OCI-M2 (cell line): ENCODE measurements around the gene M6PR.
"Not testable (repeated sequence)": the region's sequence is repeated elsewhere in the genome, so short reads cannot be mapped to it uniquely, and the experiment has no call there.

ENCODE experiments used
- DNase-seq: peaks from one replicate; lab custom pipeline; 2025; ENCODE audit not compliant: unreplicated experiment; lab: John Stamatoyannopoulos, UW

Gene M6PR

DNA sequence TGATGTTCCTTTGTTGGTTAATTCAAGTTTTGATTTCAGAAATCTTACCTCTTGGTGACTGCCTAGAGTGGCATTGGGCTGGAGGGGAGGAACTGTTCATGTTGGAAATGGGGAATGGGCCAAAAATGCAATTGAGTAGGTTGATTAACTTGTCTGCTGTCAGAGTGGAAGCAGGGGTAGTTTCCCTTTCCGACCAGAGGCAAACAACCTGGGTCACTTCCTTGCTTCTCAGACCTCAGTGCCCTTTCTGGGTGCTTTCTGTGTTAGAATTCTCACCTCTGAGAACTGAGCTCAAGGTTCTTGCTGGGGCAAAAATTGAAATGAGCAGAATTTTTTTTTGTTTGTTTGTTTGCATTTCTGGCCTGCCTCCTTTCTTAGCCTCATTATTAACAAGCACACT, 2.3 kb upstream of the M6PR start:
- no peak for DNase-seq

DNA sequence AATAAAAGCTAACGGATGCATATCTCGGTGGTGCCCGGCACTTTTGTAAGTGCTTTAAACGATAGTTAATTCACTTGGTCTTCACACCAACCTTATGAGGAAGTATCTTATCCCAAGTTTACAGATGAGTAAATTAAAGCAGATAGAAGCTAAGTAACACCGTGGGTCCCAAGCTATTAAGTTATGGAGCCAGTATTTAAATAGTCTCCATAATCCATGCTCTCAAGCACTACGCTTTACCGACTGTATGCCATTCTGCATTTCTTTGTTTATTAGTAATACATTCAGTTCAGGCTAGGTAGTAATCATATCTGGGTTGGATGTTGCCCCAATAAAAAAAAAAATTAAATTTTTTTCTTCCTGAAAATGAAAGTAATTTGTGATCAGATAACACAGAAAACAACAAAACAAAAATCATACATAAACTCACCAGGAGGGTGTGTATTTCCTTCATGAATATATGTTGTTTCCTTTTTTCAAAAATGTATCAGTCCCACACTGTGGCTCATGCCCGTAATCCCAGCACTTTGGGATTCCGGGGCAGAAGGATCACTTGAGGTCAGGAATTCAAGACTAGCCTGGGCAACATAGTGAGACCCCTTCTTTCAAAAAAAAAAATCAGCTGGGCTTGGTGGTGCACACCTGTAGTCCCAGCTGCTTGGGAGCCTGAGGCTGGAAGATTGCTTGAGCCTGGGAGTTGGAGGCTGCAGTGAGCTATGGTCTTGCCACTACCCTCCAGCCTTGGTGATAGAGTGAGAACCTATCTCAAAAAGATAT, 1.4 kb upstream of the M6PR start:
- no peak for DNase-seq

DNA sequence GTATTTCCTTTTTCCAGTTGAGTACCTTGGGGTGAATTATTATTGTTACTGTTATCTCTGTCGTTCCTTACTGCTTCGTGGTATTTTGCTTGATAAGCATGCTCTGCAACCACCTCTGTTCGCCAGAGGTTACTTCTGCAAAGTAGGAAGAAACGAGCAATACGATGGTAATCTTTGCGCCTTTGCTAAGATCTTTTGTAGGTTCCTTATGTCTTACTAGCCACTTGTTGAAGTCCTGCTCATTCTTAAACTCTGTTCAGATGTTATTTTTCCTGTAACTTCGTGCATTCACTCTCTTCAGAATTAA, 729 bp upstream of the M6PR start:
- no peak for DNase-seq

DNA sequence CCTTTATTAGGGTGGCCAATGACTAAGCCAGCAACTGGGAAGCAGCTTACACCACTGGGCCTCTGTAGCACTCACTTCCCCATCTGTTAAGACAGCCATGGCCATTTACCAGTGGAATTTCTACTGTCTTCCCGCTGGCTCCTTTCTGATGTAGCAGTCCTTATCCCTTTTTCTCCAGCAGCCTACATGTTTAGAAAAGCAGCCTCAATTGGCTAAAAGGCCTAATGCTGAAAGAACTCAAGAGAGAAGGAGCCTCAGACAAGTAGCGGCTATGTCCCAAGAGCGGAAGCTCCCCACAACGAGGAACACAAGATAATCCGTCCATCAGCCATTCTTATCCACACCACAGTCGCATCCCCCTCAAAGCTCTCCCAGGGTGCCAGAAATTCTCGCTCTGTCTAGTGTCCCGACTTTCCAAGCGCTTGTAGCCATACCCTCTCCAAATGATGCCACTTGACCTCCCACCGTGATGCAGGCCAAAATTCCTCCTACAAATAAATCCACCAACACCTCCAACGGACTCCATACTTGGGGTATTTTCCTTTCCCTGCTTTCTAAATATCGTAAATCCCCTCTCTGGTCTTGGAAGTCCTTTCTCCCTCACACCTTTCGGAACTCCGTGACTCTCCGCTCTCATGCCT, 624 bp downstream of the M6PR start:
- peak; percentile 41 for DNase-seq

DNA sequence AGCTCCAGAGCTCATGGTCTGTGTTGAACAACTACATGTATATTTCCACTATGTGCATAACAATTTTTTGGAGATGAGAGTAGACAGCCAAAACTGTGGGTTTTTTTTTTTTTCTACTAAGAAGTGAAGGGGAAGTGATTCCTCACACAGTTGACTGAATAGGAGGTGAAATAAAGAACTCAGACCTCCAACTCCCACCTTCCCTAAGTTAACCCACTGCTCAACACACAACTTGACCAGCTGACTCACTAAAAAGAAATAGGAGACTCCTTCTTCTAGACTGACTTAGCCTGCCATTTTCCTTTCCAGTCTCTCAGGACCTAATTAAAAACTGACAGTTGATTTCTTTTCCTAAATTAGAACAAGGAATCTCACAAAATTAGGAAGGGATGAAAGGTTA, 1.7 kb downstream of the M6PR start:
- no peak for DNase-seq

DNA sequence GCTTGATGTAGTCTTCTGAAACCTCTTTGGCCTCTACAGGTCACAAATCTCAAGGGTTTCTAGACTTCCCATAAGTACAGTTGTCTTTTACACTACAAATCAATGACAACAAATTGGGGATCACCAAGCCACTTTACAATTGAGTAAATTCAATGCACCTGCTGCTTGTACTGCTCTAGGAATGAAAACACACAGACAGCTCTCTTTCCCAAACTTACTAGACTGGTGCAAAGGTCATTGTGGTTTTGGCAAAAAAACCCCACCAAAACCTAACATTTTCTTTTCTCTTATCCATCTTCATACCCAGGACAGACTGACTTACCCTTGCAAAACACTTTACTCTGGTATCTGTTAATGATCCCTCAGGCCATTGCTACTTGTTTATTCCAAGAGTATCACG, 2.7 kb downstream of the M6PR start:
- DNase-seq: no peak

DNA sequence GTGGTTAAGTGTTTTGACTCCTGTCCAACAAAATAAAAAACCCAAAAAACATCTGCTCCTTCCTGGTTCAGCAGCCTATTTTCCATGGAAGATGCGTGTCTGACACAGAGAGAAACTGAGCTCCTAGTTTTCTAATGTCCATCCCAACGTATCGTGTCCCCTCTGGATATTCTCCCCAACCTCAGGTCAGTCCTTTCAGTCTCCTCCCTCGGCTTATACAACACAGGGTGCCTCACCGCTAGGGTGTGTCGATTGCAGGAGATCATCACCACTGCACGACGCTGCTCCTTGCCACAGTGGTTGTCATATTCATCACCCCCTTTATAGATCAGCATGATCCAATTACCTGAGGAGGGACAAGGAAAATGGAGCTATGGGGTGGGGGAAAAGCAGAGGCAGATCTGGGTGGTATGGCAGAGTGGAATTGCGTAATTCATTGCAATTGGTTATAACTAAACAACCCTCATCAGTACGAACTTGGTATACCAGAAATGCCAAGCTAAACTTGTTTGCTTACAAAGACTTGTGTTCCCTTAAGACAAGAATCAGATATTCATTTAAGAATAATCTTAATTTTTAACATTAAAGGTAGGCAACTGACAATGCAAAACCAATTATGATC, 5.8 kb downstream of the M6PR start:
- DNase-seq: no peak

DNA sequence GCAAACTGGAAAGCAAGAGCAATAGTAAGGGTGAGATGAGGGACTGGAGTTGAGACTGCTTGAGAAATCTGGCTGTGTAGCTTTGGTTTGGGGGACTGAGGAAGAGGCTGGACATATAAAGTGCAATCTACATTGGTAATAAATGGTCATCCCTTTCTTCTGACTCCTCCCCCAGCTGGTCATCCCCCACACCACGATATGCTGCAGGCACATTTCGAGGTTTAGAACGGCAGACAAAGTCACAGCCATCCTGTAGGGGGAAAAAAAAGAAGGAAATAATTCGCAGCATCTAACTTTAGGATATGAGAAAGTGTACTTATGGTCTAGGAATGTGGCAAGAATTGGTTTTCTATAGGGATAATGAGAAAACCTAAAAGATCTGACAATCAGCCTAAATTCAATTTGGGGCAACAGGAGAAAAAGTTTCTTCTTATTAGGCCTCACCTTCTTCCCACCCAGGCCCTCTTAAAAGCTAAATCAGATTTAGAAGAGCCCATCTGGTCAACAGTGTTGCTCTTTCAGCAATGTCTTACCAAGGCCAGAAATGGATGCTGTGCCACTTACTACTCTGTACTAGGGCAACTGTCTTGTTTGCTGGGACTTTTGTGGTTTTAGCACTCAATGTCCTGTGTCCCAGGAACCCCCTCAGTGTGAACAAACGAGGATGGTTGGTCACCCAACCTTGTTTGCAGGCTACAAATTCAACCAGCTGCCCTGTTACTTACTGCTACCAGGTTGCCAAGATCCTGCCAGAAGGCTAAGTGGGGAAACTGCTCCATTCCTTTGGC, 7.6 kb downstream of the M6PR start:
- DNase-seq: no peak

DNA sequence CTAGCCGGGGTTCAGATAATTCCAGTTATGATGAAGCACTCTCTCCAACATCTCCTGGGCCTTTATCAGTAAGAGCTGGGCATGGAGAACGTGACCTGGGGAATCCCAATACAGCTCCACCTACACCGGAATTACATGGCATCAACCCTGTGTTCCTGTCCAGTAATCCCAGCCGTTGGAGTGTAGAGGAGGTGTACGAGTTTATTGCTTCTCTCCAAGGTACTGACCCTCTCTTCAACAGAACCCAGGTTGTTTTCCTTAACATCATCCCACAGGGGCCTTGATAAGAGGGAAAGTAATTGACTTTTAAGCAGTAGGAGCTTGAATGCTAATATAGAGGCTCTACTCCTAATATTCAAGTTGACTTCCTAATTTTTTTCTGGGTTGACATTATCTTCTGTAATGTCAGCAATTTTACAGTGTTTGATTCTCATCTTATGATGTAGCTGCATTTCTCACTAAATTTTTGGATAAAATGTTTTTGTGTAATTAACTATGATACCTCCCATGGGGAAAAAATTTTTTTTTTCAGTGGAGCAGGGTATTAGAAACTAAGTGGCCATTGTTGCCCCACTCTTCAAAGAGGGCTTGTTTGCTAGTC, 11.5 kb downstream of the M6PR start:
- not testable (repeated sequence) for DNase-seq

DNA sequence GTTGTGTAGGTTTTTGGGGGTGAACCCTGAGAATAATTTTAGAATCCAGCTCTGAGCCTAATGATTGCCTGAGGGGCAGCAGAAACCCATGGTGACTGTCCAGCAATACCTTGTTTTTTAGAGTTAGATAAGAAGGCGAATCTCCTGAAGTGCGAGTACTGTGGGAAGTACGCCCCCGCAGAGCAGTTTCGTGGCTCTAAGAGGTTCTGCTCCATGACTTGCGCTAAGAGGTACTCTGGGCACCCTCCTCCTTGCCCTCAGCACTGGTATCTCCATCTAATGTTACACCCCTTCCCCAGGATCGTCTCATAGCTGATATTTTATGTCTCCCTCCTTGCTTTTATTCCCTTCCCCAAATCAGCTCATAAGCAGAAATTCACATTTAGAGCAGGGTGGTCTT, 12.7 kb downstream of the M6PR start:
- no peak for DNase-seq

DNA sequence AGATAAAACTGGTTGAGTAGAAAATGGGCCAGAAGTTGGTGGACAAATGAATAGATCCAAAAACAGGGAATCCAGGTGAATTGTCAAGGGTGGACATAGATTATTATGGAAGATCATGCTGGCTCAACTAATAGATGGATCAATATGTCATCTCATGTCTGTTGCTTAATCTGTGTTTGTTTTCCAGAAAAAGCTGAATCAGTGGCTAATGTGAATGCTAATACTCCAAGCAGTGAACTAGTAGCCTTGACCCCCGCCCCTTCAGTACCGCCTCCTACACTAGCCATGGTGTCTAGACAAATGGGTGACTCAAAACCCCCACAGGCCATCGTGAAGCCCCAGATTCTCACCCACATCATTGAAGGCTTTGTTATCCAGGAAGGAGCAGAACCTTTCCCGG, 15.4 kb downstream of the M6PR start:
- not testable (repeated sequence) for DNase-seq

DNA sequence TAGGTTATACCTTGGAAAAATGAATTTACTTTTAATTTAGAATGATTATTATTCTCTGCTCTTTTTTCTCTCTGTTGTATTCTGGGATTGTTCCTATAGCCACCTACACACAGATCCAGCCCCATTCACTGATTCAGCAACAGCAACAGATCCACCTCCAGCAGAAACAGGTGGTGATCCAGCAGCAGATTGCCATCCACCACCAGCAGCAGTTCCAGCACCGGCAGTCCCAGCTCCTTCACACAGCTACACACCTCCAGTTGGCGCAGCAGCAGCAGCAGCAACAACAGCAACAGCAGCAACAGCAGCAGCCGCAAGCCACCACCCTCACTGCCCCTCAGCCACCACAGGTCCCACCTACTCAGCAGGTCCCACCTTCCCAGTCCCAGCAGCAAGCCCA, 17.0 kb downstream of the M6PR start:
- not testable (repeated sequence) for DNase-seq

DNA sequence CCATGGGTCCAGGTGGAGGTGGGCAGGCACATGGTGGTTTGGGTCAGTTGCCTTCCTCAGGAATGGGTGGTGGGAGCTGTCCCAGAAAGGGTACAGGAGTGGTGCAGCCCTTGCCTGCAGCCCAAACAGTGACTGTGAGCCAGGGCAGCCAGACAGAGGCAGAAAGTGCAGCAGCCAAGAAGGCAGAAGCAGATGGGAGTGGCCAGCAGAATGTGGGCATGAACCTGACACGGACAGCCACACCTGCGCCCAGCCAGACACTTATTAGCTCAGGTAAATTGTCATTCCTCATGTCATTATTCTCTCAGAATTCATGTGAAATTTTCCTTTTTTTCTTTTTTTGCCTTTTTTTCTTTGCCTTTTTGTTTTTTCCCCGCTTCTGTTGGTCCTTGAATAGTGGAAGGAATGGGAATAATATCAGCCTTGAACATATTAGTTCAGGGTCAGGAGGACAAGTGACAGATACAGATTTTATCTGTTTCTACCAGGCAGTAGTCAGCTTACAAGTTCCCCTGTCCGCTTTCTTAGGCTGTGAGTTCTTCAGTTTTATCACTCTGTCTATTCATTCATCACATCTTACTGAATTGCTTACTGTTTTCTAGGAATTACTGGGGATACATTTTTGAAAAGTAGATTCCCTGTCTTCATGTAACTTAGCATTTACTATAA, 18.7 kb downstream of the M6PR start:
- not testable (repeated sequence) for DNase-seq

DNA sequence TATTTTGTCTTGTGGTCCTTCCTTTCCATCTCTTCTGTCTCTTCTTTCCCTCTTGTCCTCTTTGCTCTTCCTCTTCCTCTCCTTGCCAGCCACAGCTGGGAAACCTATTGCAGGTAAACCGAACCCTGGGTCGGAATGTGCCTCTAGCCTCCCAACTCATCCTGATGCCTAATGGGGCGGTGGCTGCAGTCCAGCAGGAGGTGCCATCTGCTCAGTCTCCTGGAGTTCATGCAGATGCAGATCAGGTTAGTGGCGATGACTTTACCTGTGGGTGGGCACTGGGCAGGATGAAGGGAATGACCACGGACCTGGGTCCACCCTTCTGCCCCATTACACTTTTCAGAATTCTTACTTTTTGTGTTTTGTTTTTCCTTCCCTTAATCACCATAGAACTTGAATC, 26.9 kb downstream of the M6PR start:
- DNase-seq: no peak

DNA sequence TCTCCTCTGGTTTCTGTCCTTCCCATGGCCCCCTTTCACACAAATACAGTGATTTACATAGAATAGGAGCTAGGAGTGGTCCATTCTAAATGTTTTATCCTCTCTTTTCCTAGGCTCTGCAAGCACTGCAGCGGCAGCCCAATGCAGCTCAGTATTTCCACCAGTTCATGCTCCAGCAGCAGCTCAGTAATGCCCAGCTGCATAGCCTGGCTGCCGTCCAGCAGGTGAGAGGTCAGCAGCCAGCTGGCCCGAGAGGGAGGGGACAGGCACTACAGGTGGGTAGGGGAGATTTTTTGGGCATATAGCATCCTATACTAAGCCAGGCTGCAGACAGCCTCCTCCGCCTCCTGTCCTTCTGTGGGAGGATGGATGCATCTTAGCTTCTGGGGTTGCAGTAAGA, 29.8 kb downstream of the M6PR start:
- DNase-seq: not testable (repeated sequence)

DNA sequence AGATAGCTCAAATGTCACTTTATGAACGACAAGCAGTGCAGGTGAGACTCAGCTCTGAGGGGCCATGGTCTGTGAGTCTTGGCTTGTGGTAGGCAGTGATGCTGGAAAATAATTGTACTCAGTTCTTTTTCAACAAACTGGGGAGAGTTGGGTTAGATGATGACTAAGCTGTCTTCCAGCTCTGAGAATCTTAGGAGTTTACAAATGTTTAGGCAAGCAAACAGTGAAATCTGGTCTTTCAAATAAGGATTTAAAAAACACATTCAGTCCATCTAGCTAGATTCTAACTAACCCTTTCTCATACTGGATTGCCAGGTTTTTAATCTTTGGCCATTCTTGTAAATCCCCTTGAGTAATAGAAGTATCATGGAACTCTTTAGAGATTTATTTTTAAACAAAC, 31.7 kb downstream of the M6PR start:
- DNase-seq: no peak

DNA sequence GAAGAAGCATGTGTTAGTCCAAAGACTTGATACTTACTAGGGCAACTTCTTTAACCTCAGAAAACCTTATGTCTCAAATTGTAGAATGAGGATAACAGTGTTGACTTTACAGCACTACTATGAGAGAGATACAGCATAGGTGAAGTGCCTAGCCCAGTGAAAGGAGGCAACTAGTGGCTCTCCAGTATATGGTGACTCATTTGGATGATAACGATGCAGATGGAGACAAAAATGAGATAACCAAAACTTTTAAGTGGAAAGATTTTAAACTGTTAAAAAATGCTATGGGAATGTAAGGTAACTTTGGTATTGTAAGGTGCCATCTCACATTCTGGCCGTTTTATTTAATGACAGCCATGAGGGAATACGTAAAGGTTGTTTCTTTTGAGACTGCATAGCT, 32.4 kb downstream of the M6PR start:
- no peak for DNase-seq

DNA sequence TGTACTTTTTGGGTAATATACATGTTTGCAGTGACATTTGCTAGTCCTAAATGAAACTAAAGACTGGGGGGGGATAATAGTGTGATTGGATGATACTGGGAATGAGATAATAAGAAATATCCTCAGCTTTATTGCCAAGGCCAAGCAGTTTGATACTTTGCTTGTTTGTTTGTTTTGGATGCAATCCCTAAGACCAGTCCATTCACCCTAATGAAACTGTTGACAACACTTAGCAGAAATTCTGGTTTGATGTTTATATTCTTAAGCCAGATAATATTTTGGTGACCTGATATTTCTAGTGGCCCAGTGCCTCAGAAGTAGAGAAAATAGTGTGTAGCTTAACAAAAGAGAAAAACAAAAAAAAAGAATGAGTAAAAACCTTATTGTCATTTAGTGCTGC, 33.3 kb downstream of the M6PR start:
- no peak for DNase-seq

DNA sequence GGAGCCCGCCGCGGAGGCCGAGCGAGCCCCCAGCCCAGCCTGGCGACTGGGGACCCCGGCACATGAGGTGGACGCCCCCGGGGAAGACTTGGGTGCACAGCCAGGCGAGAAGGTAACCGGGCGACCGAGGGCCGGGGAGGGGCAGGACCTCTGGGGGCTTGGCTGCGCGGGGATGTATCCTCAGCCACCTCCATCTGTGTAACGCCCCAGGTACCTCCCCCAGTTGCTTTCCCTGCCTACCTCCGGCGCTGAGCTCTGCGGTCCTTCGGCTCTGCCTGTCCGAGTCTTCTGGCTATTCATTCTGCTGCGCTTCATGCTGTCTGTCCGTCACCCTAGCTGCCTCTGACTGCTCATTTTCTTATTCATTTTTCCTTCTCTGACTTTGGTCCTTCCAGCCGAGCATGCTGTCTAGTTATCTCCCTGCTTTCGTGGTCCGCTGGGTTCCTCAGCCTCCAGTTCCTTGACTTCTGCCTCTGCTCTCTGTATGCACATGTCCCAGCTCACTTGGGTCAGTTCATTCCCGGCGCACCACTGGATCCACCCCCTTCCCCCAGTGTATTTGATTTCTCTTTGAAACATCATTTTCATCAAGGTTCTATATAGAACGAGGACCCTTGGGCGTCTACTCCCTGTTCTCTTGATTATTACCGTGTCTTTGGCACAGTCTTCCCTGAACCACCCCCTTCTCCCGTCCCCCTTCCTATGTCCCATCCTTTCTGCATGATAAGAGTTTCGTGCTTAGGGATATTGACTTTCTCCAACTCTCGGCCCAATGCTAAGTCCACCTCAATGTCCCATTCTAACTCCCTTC, 34.5 kb downstream of the M6PR start:
- no peak for DNase-seq
